HG03108 (cell line): Measurements from ENCODE around the gene SMIM13.

Source experiments
- ATAC-seq: cut with Tn5 transposase; IDR thresholded peaks from one replicate; pipeline ENCODE4 v1.9.1; 2021; ENCODE audit warnings: moderate library complexity; ENCODE audit not compliant: unreplicated experiment

SMIM13 gene

DNA sequence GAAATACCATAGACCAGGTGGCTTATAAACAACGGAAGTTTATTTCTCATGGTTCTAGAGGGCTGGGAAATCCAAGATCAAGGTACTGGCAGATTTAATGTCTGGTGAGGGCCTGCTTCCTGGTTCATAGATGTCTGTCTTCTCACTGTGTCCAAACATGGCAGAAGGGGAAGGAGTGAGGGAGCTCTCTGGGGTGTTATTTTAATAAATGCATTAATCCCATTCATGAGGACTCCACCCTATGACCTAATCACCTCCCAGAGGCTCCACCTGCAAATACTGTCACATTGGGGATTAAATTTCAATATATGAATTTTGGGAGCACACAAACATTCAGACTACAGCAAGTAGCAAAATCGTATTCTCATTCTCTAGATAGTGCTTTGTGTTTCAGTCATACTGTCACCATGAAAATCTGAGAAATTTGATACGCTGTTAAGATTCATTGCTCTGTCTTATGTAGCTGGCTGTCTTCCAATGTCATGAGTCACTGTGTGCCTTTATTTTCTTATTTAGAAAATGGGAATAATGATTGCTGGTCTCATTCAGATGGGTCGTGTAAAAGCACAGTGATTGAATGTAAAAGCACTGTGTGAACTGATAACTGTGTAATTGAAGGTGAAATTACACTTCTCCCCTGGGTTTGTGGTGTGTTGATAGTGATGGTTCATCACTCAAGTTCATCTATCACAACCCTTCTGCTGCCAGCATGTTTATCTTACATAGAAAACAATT lies 26.8 kb downstream of the SMIM13 start:
- ATAC-seq, result no peak

DNA sequence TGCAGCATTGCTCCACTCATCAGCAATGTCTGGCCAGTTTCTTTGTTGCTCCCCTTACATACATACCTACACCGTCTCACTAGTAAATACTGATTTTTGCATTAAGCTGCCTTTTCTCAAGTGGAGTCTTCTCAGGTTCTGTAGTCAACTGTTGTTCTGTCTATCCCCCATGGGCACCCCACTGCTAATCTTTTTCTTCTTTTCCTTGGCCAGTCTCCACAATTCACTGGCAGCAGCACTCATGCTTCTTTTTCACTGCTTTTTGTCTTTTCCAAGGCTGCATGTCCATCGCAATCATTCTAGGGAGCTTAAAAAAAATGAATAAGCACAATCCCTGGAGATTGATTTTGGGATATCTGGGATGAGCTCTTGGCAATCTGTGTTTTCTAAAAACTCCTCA lies 28.2 kb downstream of the SMIM13 start:
- no peak for ATAC-seq

DNA sequence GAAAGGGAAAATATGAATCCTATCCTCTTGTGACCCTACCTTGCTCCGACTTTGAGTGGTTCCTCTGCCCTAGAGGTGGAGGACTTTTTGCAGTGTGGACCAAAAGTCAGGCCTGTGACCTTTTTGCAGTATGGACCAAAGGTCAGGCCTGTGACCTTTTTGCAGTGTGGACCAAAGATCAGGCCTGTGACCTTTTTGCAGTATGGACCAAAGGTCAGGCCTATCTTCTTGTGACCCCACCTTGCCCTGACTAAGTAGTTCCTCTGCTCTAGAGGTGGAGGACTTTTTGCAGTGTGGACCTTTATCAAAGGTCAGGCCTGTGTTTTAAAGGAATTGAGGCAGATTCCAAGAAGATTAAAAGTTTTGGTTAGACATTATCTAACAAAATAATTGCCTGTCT lies 28.7 kb downstream of the SMIM13 start:
- no peak for ATAC-seq

DNA sequence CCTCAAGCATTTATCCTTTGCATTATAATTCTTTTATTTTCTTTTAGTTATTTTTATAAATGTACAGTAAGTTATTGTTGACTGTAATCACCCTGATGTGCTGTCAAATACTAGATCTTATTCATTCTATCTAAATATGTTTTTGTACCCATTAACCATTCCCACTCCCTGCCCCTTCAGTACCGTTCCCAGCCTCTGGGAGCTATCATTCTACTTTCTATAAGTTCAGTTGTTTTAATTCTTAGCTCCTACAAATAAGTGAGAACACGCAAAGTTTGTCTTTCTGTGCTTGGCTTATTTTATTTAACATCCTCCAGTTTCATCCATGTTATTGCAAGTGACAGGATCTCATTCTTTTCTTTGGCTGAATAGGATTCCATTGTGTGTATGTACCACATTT lies 30.3 kb downstream of the SMIM13 start:
- ATAC-seq, result no peak

DNA sequence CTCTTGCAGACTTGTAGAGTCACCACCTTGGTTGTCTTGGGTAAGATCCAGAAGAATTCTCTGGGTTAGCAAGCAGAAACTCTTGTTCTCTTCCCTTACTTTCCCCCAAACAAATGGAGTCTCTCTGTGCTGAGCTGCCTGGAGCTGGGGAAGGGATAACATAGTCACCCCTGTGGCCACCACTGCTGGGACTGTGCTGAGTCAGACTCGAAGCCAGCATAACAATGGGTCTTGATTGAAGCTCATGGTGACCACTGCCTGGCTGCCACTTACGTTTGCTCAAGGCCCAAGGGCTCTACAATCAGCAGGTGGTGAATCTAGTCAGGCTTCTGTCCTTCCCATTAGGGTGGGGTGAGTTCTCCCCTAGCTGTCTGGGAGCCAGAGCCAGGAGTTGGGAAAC lies 33.2 kb downstream of the SMIM13 start:
- ATAC-seq, result no peak

DNA sequence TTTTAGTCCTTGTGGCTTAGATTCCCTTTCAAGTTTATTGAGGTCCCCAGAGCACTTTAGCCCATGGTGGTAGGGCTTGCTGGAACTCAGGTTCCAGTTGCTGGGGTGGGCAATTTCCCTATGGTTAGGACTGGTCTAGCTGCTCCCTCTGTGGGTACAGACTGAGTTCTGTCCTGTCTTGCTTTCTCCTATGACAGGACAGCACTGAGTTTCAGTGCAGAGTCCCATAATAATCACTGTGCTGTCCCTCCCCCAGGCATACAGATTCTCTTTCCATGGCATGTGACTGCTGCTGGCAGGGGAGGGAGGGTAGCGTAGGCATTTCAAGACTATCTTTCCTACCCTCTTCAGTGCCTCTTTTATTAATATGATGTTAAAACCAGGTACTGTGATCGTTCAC lies 35.0 kb downstream of the SMIM13 start:
- ATAC-seq, result no peak

DNA sequence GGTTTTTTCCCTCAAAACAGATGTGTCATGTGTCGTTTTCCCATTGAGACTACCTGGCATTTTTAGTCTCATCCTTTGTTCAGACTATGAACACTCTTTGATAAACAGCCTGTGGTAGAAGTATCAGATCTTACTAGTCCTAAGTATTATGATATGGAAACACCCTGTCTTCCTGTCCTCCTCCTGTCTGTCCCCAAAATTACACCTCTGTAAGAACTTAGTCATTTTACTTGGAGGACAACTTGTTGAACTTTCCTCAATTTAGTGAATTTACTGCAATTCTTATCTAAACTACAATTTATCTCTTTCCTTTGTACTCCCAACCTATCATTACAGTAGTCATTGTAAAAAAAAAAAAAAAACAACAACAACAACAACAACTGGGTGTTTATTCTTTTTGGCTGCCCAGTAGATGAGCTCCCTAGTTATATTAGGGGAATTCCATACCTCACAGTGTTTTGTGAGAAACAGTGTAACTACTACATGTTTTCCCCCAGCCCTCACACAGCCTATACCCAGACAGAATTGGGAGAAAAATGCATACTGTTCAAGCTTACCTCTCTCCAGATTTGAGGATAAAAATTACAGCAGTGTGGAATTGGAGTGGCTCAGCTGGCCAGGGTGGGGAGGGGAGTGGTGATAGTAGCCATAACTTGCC lies 36.4 kb downstream of the SMIM13 start:
- ATAC-seq, result no peak

DNA sequence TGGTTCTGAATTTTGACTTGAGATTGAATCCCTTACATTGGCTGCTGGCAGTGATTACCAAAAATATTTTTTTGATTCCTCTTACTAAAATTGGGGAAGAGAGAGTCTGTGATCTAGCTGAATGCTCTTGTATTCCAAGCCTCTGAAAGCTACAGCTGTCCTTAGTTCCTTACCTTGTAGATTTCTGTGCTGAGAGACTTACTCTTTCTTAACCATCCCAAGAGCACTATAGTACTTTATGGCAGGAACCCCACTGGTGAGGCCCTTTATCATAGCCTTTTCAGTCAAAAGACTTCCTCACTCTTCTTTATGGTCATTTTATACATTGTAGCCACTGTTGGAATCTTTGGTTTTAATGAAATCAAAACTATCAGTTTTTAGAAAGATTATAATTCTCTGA lies 37.0 kb downstream of the SMIM13 start:
- ATAC-seq, result no peak

DNA sequence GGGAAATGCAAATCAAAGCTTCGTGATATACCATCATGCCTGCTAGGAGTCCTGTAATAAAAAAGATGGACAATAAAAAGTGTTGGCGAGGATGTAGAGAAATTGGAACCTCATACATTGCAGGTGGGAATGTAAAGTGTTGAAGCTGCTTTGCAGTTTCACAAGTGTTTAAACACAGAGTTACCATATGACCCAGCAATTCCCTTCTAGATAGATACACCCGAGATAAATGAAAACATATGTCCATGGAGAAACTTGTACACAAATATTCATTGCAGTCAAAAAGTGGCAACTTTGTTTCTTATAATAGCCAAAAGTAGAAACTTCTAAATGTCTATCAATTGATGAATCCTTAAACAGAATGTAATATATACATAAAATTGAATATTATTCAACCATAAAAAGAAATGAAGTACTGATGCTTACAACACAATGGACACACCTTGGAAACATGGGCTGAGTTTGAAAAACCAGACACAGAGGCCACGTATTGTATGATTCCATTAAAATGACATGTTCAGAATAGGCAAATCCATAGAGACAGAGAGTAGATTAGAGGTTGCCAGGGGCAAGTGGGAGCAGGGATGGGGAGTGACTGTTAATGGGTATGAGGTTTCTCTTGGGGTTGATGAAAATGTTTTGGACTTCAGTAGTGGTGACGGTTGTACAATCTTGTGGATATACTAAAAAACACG lies 38.7 kb downstream of the SMIM13 start:
- ATAC-seq, result no peak

DNA sequence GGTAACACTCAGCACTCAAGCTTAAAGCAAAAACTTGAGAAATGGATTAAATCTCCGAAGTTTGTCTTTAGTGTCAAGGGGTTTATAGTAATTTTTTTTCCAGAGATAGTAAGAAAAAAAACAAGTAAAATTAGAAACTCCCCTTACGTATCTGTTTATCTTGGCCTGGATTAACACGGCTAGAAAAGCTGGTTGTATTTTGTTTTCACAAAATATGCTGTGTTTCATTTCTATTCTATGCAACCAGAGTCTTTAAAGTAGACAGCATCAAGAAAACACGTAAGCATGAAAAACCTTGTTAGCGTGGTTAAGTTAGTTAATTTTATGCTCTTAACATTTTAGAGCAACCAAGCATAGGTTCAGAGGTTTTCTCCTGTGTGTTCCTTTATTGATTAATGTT lies 39.6 kb downstream of the SMIM13 start:
- no peak for ATAC-seq

DNA sequence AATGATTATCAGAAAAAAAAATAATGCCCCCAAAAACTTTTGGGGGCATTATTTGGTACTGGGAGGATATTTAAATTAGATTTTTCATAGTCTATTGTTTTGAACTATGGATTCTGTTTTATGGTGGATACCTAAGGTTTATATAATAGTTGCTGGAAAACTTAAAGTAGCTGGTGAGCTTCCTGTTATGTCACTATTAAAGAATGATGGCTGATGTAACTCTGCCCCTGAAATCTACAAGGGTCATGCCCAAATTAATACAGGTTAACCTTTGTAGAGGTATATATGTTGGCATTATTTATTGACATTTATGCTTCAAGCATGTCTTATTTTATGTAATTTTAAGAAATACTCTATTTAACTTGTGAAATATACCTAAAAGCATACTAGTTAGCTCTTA lies 43.2 kb downstream of the SMIM13 start:
- ATAC-seq, result no peak

DNA sequence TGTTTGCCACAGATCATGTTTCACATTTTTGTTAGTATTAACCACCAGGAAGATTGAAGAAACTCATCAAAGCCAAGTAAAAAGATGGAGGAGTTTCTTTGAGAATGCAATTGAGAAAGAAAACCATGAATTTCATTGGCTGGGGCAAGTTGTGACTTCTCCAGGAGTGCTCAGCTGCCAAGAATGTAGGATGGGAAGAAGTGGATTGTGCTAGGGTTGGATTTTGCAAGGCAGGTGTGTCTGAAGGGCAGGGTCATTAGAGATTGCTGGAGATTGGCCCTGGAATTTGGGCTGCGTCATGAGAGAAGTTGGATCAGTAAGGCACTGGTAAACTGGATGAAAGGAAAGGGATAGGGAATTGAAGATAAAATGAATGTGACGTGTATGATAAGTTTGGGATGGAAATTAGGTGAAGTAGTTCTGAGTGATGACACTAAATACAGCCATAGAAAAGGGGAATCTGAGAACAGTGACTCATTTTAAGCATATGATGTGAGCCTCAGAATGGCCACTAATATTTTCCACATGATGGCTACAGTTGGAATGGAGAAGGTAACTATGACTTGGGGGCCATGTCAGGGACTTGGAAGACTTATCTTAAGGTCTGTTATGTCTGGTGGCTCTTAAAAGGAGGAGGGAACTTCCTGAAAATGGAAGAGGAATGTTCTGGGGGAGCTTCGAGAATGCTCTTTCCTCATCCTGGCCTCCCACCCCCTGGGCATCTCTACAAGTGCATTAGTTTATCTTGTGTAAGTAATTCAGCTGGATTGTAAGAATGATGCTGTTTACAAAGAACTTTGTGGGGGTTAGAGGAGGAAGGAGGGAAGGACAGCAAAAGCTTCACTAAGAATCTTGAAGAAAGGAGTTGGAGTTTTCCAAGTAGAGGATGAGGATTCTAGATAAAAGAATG lies 45.7 kb downstream of the SMIM13 start:
- ATAC-seq, result no peak

DNA sequence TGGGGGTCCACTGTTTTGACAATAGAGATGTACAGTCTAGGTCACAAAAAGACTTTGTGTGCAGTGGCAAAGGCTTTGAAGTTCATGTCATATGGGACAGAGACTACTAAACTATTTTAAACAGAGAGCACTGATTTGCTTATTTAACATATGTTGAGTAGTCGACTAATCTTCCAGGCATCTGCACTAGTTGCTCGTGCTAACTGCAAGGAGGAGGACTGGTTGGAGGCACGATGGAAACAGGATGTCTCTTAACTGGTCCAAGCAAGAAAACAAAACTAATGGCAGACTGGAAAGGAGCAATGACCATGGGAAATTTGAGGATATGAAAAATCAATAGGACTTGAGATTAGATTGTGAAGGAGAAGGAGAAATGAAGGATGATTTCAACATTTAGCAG lies 46.4 kb downstream of the SMIM13 start:
- ATAC-seq, result no peak

DNA sequence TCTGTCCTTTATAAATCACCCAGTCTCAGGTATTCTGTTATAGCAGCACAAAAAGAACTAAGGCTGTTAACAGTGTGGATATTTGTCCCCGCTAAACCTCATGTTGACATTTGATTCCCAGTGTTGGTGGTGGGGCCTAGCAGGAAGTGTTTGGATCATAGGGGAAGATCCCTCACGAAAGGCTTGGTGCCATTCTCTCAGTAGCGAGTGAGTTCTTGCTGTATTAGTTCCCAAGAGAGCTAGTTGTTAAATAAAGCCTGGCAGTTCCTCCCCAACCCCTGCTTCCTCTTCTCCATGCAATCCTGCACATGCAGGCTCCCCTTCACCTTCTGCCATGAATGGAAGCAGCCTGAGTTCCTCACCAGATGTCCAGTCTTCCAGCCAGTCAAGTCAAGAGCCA lies 47.7 kb downstream of the SMIM13 start:
- ATAC-seq, result no peak

DNA sequence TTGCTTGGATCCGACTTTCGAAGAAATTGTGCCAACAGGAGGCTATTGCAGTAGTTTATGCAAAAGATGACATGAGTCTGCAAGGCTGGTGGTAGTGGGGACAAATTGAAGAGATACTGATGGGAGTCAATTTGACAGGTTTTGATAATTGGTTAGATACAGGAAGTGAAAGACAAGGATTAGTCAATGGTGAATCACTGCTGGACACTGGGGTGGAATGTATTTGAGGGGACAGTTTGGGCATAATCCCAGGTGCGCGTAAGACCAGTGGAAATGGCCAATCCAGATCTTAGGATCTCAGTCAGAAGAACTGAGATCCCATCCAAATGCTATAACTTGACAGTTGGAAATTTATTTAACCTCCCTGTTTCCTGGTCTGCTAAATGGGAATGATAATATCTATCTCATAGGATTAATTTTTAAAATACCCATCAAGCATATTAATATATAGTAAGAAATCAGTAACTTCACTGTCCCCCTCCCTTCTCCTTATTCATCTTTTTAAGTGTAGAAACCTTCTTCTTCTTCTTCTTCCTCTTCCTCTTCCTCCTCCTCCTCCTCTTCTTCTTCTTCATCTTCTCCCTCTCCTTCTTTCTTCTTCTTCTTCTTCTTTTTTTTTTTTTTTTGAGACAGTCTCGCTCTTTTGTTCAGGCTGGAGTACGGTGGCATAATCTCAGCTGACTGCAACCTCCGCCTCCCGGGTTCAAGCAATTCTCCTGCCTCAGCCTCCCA lies 48.8 kb downstream of the SMIM13 start:
- no peak for ATAC-seq

DNA sequence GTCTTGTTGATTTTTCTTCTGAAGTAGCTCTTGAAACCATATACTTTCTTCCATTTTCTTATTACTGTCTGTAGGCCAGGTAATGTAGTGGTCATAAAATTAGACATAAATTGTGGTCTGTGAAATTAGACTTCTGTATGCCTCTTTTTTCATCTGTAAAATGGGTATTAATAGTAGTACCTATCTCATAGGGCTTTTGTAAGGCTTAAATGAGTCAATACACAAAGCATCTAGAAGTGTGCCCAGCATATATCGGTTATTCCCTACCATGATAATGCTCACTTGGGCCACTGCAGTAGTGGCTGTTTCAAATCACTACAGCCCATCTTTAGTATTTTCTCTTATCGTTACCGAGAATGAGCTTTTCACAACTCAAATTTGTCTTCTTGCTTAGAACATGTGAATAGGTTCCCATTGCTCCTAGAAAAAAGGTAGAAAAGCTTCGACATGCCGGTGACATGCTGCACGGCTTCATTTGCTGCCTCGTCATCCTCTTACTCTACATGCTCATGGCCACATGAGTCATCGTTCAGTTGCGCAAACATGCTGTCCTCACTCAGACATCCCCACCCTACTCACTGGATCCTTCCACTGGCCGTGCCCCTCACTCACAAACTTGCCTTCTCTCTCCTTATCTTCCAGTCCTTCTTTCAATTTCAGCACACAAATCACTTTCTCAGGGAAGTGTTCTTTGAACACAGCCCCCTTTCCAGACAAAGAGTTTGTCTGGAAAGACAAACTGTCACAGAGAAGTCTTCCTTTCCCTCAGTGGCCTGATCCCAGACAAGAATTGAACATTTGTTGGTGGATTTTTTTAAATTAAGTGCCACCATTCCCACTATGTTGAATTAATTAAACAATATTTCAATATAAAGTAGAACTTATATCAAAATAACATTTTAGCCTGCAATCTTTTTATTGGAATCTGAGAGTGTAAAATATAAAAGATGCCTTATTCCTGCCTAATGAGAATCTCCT lies 50.0 kb downstream of the SMIM13 start:
- no peak for ATAC-seq

DNA sequence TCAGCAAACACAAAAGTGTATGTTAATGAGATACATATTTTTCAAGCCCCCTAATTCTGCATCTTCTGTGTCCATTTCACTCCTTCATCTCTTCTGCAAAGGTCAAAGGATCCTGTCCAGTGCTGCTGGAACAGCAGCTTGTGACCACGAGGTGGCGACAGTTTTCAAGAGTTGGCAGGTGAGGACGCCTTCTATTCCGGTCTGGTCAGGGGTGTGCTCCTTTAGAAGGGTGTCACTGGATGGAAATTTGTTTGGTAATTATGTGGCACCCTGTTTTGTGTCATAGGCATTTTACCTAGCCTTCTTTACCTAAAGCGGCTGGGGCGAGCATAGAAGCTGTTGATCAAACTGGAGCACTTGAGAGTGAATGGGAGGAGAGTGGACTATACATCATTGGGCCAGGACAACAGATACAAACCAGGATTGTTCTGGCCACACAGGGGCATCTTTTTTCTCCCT lies 50.8 kb downstream of the SMIM13 start:
- ATAC-seq, result no peak

DNA sequence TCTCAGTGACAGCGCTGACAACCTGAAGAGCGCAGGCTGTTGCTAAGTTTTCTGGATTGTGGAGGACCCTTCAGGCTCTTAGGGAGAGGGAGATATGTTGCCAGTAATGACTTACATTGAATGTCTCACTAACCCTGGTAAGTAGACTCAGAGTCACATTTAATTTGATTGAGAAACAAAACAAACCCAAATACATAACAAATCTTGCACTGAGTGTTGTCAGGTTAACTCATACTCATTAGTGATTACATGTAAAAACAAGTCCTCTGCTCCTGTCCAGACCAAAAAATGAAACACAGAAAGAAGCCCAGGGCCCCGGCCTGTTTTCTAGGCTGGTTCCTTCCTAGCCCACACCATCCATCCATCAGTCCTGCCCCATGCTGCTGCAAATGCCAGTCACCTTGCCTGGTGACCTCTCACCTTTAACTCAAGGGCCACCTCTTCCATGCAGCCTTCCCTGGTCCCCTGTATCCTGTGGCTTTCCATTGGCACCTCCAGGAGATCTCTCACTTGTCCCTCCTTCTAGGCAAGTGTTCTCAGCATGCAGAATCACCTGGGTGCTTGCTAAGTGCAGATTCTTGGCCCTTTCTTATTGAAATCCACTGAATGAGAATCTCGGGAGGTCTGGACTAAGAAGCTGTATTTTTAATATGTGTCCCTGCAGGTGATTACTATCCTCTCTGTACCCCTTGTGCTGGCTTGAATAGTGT lies 52.6 kb downstream of the SMIM13 start:
- ATAC-seq, result no peak

DNA sequence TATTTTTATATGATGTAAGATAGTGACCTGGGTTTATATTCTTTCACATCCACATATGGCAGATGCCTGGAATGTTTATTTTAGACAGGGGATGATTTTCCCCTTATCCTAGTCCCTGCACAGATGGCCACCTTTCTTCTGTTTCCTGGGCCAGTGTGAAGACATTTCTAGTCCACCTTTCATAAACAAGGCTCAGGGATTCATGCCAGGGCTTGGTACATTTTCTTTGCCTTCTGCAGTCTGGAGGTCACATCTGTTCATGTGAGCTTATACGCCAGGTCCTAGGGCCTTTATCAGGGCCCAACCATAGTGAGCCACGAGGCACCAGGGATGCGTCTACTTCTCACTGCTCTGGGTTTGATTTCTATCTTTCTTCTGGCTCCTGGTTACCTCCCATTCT lies 55.9 kb downstream of the SMIM13 start:
- ATAC-seq, result no peak
